HG03439 (cell line): Measurements from ENCODE around the gene KCNQ1.

ENCODE experiments used
- ATAC-seq: cut with Tn5 transposase; IDR thresholded peaks from one replicate; pipeline ENCODE4 v1.9.1; 2021; ENCODE audit warnings: mild to moderate bottlenecking, moderate library complexity; ENCODE audit not compliant: unreplicated experiment

Gene KCNQ1

GRCh38 chr11:2827256-2827655 is 382.4 kb downstream of the KCNQ1 start:
- ATAC-seq = no peak

GRCh38 chr11:2827792-2828191 is 383.0 kb downstream of the KCNQ1 start:
- ATAC-seq = no peak

DNA sequence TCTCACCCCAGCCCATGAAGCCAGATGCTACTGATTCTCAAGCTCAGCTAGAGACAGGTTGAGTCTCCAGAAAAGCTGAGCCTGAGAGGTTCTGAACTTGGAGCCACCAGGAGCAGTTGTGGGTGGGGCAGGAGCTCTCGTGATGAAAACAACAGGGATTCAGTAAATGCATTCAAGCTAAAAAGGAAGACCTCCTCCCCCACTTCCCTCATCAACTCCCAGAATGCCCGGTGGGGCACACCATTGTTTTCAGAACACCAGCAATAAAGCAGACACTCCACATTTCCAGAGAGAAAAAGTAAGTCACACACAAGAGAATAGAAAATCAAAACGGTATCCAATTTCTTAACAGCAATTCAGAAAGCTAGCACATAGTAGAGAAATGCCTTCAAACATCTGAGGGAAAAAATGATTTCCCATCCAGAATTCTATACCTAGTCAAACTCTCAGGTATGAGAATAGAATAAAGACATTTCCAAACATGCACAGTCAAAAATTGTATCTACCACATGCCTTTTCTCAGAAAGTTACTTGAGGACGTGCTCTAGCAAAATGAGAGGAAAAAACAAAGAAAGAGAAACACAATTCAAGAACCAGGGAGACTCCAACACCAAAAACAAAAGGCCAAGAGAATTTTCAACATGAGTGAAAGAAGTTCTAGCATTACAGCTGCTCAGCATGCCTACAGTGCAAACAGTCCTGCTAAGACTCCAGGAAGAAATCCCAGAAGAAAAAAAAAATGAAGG is 383.9 kb downstream of the KCNQ1 start:
- ATAC-seq = no peak

GRCh38 chr11:2830030-2830812 is 385.4 kb downstream of the KCNQ1 start:
- ATAC-seq = no peak

DNA sequence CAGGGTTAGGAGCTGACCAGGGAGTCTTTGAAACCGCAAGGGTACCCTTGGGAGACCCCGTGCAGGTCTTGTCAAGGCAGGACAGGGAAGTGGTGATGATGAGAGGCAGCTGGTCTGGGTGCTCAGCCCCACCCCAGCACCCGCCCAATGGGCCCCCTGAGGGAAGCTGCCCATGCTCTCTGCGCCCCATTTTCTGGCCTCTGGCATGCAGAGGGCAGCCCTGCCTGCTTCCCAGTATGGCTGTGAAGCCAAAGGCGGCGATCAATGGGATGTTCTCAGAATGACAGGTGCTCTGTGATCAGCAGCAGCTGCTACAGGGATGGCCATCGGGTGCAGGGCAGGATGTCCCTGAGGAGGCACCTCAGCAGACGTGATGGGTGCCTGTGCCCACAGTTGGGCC is 386.1 kb downstream of the KCNQ1 start:
- no peak for ATAC-seq

GRCh38 chr11:2831781-2832532 is 387.1 kb downstream of the KCNQ1 start:
- no peak for ATAC-seq

- ATAC-seq = no peak
These were observed 387.8 kb downstream of the KCNQ1 start for GRCh38 chr11:2832533-2833020.

GRCh38 chr11:2833051-2833715 is 388.4 kb downstream of the KCNQ1 start:
- ATAC-seq = no peak

DNA sequence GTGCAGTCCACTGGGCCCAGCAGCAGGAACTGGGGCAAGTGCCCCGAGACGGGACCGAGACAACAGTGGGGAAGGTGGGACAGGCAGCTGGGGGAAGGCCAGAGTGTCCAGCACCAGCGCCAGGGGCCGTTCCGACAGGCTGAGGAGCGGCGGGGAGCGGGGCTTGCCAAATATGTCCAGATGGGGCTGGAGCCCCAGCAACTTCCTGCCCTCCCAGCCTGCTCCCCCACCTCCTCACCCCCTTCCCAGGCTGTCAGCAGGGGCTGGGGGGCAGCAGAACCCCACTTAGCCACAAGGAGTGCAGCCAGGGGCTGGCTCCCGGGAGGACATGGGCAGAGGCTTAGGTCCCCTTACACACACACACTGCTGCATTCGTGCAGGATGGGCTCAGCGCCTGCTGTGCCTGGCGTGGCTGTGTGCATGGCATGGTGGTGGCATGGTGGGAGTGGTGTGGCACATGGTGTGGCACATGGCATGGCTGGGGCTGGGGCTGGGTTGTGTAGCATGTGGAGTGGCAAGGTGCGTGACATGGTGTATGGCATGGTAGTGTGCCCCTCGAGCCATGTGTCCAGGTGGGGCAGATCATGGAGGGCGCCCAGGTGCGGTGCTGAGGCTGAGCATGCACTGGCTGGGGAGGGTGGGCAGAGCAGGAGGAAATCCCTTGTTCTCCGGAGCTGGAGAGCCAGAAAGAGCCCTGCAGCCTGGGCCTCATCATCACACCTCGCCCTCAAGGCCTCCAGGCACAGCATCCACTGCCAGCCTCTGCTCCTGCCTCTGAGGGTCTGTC is 389.1 kb downstream of the KCNQ1 start:
- ATAC-seq = no peak

- no peak for ATAC-seq
These were observed 389.9 kb downstream of the KCNQ1 start for GRCh38 chr11:2834503-2835273.

GRCh38 chr11:2835296-2835695 is 390.5 kb downstream of the KCNQ1 start:
- no peak for ATAC-seq

DNA sequence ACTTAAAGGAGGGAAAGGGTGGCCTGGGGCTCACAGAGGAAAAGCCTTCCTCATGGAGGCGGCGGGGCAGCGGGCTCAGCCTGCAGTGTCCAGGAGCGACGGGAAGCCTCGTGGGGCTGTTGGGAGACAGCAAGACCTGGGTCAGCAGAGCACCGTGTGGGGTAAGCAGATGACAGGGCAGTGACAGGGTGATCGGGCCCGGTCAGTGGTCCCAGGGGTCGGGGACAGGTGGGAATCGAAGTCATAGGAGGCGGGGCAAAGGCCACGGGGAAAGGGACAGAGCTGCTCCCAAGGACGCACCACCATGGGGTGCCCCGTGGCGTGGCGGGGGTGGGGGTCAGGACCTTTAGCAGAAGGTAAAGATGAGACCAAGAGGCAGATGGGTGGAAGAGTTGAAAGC is 390.9 kb downstream of the KCNQ1 start:
- no peak for ATAC-seq

GRCh38 chr11:2836315-2837095 is 391.7 kb downstream of the KCNQ1 start:
- no peak for ATAC-seq

DNA sequence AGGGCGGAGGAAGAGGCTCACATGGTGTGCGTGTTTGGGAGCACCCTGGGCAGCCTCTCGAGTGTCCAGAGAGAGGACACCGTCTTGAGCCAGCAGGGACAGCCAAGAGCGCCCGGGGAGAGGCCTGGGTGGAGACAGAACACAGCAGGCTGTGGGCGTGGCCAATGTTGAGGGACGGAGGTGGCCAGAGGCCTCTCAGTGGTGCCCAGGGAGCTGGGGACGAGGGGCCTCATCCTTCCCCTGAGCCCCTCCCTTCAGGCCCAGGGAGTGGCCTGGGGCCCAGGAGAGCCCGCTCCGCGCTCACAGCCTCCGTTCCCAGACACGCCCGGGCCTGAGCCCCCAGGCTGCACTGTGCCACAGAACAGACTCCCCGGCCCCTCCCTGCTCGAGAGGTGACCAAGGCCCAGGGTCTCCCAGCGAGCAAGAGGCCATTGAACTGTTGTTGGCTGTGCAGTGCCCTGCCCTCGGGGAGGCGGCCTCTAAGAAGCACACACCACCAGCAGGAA is 392.3 kb downstream of the KCNQ1 start:
- no peak for ATAC-seq

DNA sequence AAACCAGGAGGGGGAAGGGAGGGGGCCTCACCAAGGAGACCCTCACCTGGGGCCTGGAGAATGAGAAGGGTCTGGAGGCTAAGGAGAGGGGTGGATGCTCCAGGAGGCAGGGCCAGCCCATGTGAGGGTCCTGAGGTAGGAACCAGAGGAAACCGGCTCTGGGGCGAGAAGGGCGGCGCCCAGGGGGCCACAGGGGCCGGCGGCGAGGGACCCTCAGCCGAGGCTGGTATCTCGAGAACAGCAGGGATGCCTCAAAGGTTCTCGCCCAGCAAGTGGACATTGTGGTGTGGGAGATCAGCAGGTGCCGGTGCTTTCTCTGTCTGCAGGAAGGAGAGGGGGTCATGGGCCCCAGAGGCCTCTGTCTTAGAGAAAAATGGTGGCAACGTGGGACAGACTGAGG is 392.8 kb downstream of the KCNQ1 start:
- no peak for ATAC-seq

GRCh38 chr11:2838091-2838490 is 393.3 kb downstream of the KCNQ1 start:
- no peak for ATAC-seq

DNA sequence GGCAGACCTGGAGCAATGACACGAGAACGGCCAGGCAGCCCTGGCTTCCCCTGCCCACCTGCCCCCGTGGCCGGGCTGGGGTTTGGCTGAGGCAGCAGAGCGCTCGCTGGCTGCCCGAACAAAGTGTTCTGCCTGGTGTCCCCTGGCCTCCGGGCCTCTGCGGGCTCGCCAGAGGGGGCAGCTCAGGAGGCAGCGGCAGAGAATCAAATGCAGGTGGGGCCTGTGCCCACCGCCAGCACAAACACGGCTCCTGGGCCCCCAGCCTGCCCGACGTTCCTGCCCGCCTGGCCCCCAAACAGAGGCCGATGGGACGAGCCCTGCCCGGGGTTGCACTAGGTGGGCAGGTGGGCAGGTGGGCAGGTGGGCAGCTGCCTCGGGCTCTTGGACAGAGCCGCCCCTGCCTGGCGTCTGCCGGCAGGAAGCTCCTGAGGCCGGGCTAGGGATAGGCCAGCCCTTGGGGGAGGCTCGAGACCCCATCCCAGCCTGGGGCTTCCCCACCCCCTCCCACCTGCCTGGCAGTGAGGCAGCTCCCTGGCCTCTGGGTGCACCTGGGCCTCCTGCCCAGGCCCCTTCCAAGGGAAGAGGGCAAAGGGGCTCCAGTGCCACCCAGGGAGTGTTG is 394.0 kb downstream of the KCNQ1 start:
- ATAC-seq = no peak

DNA sequence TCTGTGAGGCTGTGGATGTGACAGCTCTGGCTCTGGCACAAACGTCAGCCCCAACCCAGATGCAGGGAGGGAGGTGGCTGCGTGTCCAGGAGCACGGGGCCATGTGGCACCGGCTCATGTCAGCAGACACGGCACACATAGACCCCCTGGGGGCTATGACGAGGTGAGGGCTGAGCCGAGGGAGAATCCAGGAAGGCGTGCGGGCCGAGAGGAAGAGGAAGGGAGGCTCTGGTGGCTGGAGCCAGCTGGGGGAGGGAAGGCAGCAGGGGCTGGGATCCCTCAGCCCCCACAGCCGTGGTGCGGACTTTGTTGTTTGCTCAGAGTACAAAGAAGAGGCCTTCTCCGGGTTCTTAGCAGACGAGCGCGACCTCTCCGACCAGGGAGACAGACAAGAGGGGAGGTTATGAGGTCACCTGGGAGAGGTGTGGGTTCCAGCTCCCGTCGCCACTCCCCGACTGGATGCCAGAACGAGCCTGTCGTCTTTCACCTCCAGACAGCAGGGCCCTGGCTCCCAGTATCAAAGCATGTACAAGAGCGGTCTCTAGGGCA is 394.7 kb downstream of the KCNQ1 start:
- no peak for ATAC-seq
